ENCODE measurements around the gene NECTIN4. TPM values are rescaled to one million over a fixed set of nuclear protein-coding genes. Genes with fewer than 3 reads are reported as not detected.
A peak's percentile ranks its signal among the peaks of the same experiment; 100 is the strongest.

NECTIN4 gene
- total RNA-seq, 1 donor from 2014 or later, result 42.7 TPM

- TF ChIP-seq POLR2A (IDR thresholded peaks at IDR 0.05) (no peak), CTCF (IDR thresholded peaks at IDR 0.05) (no peak), POLR2AphosphoS5 (IDR thresholded peaks at IDR 0.05; ENCODE audit: insufficient read depth in 1 of 2, low read depth in 1 of 2) (no peak)
- intact Hi-C loops (cut with DNase I), result no loop called here
- H3K27me3 ChIP-seq, result no peaks in the 10 kb centered on the region
- peak overlapping the region; percentile 47 to 50 for H3K4me3 ChIP-seq
- no peak for DNase-seq (ENCODE audit: extremely low spot score in 2 of 2)
- H3K4me1 ChIP-seq, result peaks cover 34% of the 10 kb centered on the region
- H3K9me3 ChIP-seq, result no peaks in the 10 kb centered on the region
- H3K36me3 ChIP-seq, result peaks cover 0 to 41% of the 10 kb centered on the region in 2 donors
- peak overlapping the region; percentile 76 for H3K27ac ChIP-seq
Observed at GRCh38 chr1:161039154-161039545, 50.2 kb downstream of the NECTIN4 start.

GRCh38 chr1:161038523-161039153, 50.7 kb downstream of the NECTIN4 start, which contains the start of gene TSTD1:
TSTD1 (minus strand) TSS chr1:161038964; CDS start chr1:161038889, 75 bp downstream.
- H3K27ac ChIP-seq, result peak within 1 kb of the TSS; percentile 76
- TF ChIP-seq POLR2A (IDR thresholded peaks at IDR 0.05) (no peak), CTCF (IDR thresholded peaks at IDR 0.05) (no peak), POLR2AphosphoS5 (IDR thresholded peaks at IDR 0.05; ENCODE audit: insufficient read depth in 1 of 2, low read depth in 1 of 2) (peak in 1 of 2 donors; percentile 54)

GRCh38 chr1:161037661-161038522, 51.5 kb downstream of the NECTIN4 start:
- no peaks in the 10 kb centered on the region for H3K27me3 ChIP-seq
- TF ChIP-seq POLR2A (IDR thresholded peaks at IDR 0.05), result no peak
- TF ChIP-seq CTCF (IDR thresholded peaks at IDR 0.05), result no peak
- peak overlapping the region; percentile 76 for H3K27ac ChIP-seq
- no peak for DNase-seq (ENCODE audit: extremely low spot score in 2 of 2)
- peaks cover 0 to 38% of the 10 kb centered on the region in 2 donors for H3K36me3 ChIP-seq
- H3K9me3 ChIP-seq, result no peaks in the 10 kb centered on the region
- peak overlapping the region; percentile 47 to 50 for H3K4me3 ChIP-seq
- peaks cover 22% of the 10 kb centered on the region for H3K4me1 ChIP-seq
- intact Hi-C loops (cut with DNase I), result no loop called here

More at GRCh38 chr1:161038523-161039153, 50.7 kb downstream of the NECTIN4 start, which contains the start of gene TSTD1:
- intact Hi-C loops (cut with DNase I), result no loop called here
- Histone ChIP-seq H3K9me3 (no peaks in the 10 kb centered on the region), H3K27me3 (no peaks in the 10 kb centered on the region), H3K4me1 (peaks cover 29% of the 10 kb centered on the region), H3K36me3 (peaks cover 0 to 41% of the 10 kb centered on the region in 2 donors), H3K4me3 (peak within 1 kb of the TSS; percentile 47 to 50)
- DNase-seq (ENCODE audit: extremely low spot score in 2 of 2), result no peak

GRCh38 chr1:161033751-161034150, 55.6 kb downstream of the NECTIN4 start:
- H3K36me3 ChIP-seq, result no peaks in the 10 kb centered on the region
- no peak for DNase-seq (ENCODE audit: extremely low spot score in 2 of 2)
- no peak overlapping the region for H3K27ac ChIP-seq
- no peaks in the 10 kb centered on the region for H3K27me3 ChIP-seq
- H3K9me3 ChIP-seq, result no peaks in the 10 kb centered on the region
- no peak overlapping the region for H3K4me3 ChIP-seq
- H3K4me1 ChIP-seq, result peaks cover 11% of the 10 kb centered on the region
- intact Hi-C loops (cut with DNase I), result no loop called here
- TF ChIP-seq CTCF (IDR thresholded peaks at IDR 0.05), result no peak
- TF ChIP-seq POLR2AphosphoS5 (IDR thresholded peaks at IDR 0.05; ENCODE audit: insufficient read depth in 1 of 2, low read depth in 1 of 2), result no peak
- no peak for TF ChIP-seq POLR2A (IDR thresholded peaks at IDR 0.05)

All from vagina (tissue), 2 donors.